Thyroid gland (tissue), 4 donors: ENCODE data around the gene CCDC192. TPM values are rescaled to one million over a fixed set of nuclear protein-coding genes. Genes with fewer than 3 reads are reported as not detected.
"Not testable (repeated sequence)": the region's sequence is repeated elsewhere in the genome, so short reads cannot be mapped to it uniquely, and the experiment has no call there.

ENCODE experiments used
- DNase-seq, 2 donors: peaks; one replicate each; pipeline ENCODE4 v3.0.0-alpha.2; 2019
- H3K27ac ChIP-seq, 3 donors: fragments of 200-600 bp; sonication (generic); 1 replicate in 2 of 3; 2 replicates in 1 of 3; pipeline ENCODE4 v1.5.1; 2016 to 2019; ENCODE audit warnings: mild to moderate bottlenecking in 1 of 3, moderate library complexity in 1 of 3
- H3K27me3 ChIP-seq: fragments of 200-600 bp; sonication (generic); one replicate; pipeline ENCODE4 v1.5.1; 2019
- H3K36me3 ChIP-seq, 2 donors: fragments of 200-600 bp; sonication (generic); one replicate each; pipeline ENCODE4 v1.5.1; 2016 to 2019
- H3K4me1 ChIP-seq, 2 donors: fragments of 200-600 bp; sonication (generic); one replicate each; pipeline ENCODE4 v1.5.1; 2017 to 2019
- H3K4me3 ChIP-seq, 3 donors: fragments of 200-600 bp; sonication (generic); replicated peaks in 1 of 3; 1 replicate in 2 of 3; 2 replicates in 1 of 3; pipeline ENCODE4 v1.5.1; 2016; ENCODE audit warnings: mild to moderate bottlenecking in 1 of 3
- H3K9me3 ChIP-seq: fragments of 200-600 bp; sonication (generic); one replicate; pipeline ENCODE4 v1.5.1; 2017
- POLR2A ChIP-seq, 2 donors: fragments of 450-650 bp; IDR thresholded peaks; one replicate each; pipeline ENCODE4 v1.6.1; 2017; ENCODE audit warnings: antibody characterized with exemption in 2 of 2, mild to moderate bottlenecking in 2 of 2, moderate library complexity in 1 of 2
- WGBS, 2 donors: methylation state at CpG; one replicate each; pipeline ENCODE4 v1.1.5; 2017; 5-methylcytosine and 5-hydroxymethylcytosine counted together
- intact Hi-C: fragments of 100-400 bp; cut with DNase I; formaldehyde crosslinking; loops from one replicate; pipeline ENCODE4 v1.15.1; 2023
- total RNA-seq, 4 donors: library from RNA; depleted of rRNA; stranded (reverse); fragments of >200 nt; gene quantifications; one replicate each; pipeline ENCODE4 v1.2.3, GENCODE V29; 2016
- TF ChIP-seq, protein P1 (sequence below), 6 experiments: fragments of 200-600 bp in 3 of 6; fragments of 450-650 bp in 3 of 6; sonication (generic) in 3 of 6; IDR thresholded peaks; one replicate each; pipeline ENCODE4 v1.5.1; 2016 to 2019; ENCODE audit warnings: antibody characterized with exemption in 6 of 6, mild to moderate bottlenecking in 2 of 6, inconsistent platforms in 1 of 6, moderate library complexity in 1 of 6

CCDC192 gene
- total RNA-seq, 4 donors from 2014 or later: 1.3 TPM; not detected in 3

DNA sequence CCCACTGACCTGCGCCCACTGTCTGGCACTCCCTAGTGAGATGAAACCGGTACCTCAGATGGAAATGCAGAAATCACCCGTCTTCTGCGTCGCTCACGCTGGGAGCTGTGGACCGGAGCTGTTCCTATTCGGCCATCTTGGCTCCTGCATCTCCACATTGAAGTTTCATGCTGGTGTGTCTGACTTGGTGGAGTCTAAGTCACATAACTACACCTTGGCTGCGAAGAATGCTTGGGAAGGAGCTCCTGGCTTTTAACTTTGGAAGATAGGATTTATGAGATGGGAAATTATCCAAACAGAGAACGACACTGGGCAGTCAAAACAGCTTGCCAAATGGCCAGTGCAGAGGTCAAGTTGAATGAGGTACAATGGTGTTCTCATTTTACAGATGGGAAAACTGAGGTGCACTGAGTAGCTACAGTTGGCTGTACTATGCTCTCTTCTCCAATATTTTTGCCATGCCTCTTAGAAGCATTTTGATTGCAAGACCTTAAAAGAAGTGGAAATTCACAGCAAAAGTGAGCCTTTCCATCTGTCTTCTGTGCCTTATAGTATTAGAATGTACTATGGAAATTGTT, 36.7 kb downstream of the CCDC192 start:
- intact Hi-C loops: no loop called here
- 89 to 97% methylated on average over 7 to 8 of the region's 10 CpGs for WGBS, 2 donors
- no peak overlapping the region for H3K4me3 ChIP-seq
- no peak for DNase-seq
- H3K27ac ChIP-seq: no peak overlapping the region
- no peaks in the 10 kb centered on the region for H3K4me1 ChIP-seq
- no peak for TF ChIP-seq POLR2A (IDR thresholded peaks at IDR 0.05)
- TF ChIP-seq, protein P1, sequence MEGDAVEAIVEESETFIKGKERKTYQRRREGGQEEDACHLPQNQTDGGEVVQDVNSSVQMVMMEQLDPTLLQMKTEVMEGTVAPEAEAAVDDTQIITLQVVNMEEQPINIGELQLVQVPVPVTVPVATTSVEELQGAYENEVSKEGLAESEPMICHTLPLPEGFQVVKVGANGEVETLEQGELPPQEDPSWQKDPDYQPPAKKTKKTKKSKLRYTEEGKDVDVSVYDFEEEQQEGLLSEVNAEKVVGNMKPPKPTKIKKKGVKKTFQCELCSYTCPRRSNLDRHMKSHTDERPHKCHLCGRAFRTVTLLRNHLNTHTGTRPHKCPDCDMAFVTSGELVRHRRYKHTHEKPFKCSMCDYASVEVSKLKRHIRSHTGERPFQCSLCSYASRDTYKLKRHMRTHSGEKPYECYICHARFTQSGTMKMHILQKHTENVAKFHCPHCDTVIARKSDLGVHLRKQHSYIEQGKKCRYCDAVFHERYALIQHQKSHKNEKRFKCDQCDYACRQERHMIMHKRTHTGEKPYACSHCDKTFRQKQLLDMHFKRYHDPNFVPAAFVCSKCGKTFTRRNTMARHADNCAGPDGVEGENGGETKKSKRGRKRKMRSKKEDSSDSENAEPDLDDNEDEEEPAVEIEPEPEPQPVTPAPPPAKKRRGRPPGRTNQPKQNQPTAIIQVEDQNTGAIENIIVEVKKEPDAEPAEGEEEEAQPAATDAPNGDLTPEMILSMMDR (IDR thresholded peaks at IDR 0.05): no peak
- H3K27me3 ChIP-seq: no peaks in the 10 kb centered on the region
- H3K9me3 ChIP-seq: no peaks in the 10 kb centered on the region
- no peaks in the 10 kb centered on the region for H3K36me3 ChIP-seq

GRCh38 chr5:127741412-127741811, 38.2 kb downstream of the CCDC192 start:
- TF ChIP-seq POLR2A (IDR thresholded peaks at IDR 0.05): no peak
- TF ChIP-seq, protein P1 (IDR thresholded peaks at IDR 0.05): no peak
- Histone ChIP-seq H3K4me1 (no peaks in the 10 kb centered on the region), H3K27me3 (no peaks in the 10 kb centered on the region), H3K9me3 (no peaks in the 10 kb centered on the region), H3K27ac (no peak overlapping the region), H3K4me3 (no peak overlapping the region), H3K36me3 (no peaks in the 10 kb centered on the region)
- no peak for DNase-seq
- intact Hi-C loops: no loop called here

GRCh38 chr5:127744241-127744640, 41.0 kb downstream of the CCDC192 start:
- Histone ChIP-seq H3K27ac (no peak overlapping the region), H3K36me3 (no peaks in the 10 kb centered on the region), H3K27me3 (no peaks in the 10 kb centered on the region), H3K9me3 (no peaks in the 10 kb centered on the region), H3K4me3 (no peak overlapping the region), H3K4me1 (no peaks in the 10 kb centered on the region)
- DNase-seq: no peak
- intact Hi-C loops: no loop called here
- TF ChIP-seq, protein P1 (IDR thresholded peaks at IDR 0.05): no peak
- no peak for TF ChIP-seq POLR2A (IDR thresholded peaks at IDR 0.05)

GRCh38 chr5:127746756-127747155, 43.6 kb downstream of the CCDC192 start:
- intact Hi-C loops: no loop called here
- Histone ChIP-seq H3K4me3 (no peak overlapping the region), H3K36me3 (no peaks in the 10 kb centered on the region), H3K4me1 (no peaks in the 10 kb centered on the region), H3K27ac (no peak overlapping the region), H3K9me3 (no peaks in the 10 kb centered on the region), H3K27me3 (no peaks in the 10 kb centered on the region)
- TF ChIP-seq POLR2A (IDR thresholded peaks at IDR 0.05): no peak
- TF ChIP-seq, protein P1 (IDR thresholded peaks at IDR 0.05): peak in 3 of 6 experiments; percentile 23 to 25 (median 24)
- 78 to 86% methylated on average over 1 of the region's 1 CpG for WGBS, 2 donors
- no peak for DNase-seq

DNA sequence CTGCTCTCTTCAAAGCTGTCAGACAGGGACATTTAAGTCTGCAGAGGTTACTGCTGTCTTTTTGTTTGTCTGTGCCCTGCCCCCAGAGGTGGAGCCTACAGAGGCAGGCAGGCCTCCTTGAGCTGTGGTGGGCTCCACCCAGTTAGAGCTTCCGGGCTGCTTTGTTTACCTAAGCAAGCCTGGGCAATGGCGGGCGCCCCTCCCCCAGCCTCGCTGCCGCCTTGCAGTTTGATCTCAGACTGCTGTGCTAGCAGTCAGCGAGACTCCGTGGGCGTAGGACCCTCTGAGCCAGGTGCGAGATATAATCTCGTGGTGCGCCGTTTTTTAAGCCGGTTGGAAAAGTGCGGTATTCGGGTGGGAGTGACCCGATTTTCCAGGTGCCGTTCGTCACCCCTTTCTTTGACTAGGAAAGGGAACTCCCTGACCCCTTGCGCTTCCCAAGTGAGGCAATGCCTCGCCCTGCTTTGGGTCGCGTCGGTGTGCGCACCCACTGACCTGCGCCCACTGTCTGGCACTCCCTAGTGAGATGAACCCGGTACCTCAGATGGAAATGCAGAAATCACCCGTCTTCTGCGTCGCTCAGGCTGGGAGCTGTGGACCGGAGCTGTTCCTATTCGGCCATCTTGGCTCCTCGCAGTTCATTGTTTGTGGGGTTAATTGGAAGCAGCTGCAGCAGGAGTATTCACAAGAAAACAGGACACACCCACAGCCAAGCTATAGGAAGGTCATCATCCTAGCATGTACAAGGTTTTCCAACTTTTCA, 49.5 kb downstream of the CCDC192 start:
- WGBS, 2 donors: 86 to 90% methylated on average over 22 to 23 of the region's 32 CpGs
- not testable (repeated sequence) for H3K27ac ChIP-seq, H3K4me3 ChIP-seq, H3K36me3 ChIP-seq, H3K27me3 ChIP-seq, H3K9me3 ChIP-seq, DNase-seq, H3K4me1 ChIP-seq
- intact Hi-C loops: loop anchor here (10.0 kb wide), 1 partner anchor 452 kb away; no protein-coding TSS in a partner anchor
